HepG2 (cell line): Measurements from ENCODE around the gene RYR2. TPM values are rescaled to one million over a fixed set of nuclear protein-coding genes. Genes with fewer than 3 reads are reported as not detected.

Experiments
- ATAC-seq: fragments of 200-7000 bp; cut with Tn5 transposase; 3 replicates; pipeline ENCODE4 v1.9.1; 2020; ENCODE audit warnings: mild to moderate bottlenecking, moderate library complexity
- BruUV-seq: library from RNA; stranded (reverse); fragments of 400-500 nt; replicated peaks from 2 replicates; lab custom pipeline; 2021; lab: Mats Ljungman, UMichigan
- CTCF ChIA-PET: fragments of 300-600 bp; formaldehyde crosslinking; extraction: SDS; loops from one replicate; lab custom pipeline; 2021; ENCODE audit warnings: low total read pairs, inconsistent platforms, low intra/inter-chr PET ratio; lab: Yijun Ruan, JAX
- POLR2A ChIA-PET: fragments of 350-600 bp; sonication (Branson Sonifier 250); formaldehyde crosslinking; loops from one replicate; lab custom pipeline; 2020; ENCODE audit warnings: antibody characterized with exemption, inconsistent platforms; lab: Yijun Ruan, JAX
- DNase-seq: peaks from one replicate; pipeline ENCODE4 v3.0.0-alpha.2; 2015; ENCODE audit warnings: low spot score
- FAIRE-seq: peaks from 3 replicates; lab custom pipeline; 2011; peaks lifted over from hg19 to GRCh38; lab: Jason Lieb, UNC
- H2AFZ ChIP-seq: one replicate; pipeline ENCODE4 v1.6.1; 2011; ENCODE audit warnings: low read length, inconsistent platforms
- H3K27ac ChIP-seq: fragments of 300-600 bp; 3 replicates; pipeline ENCODE4 v1.8.0; 2011; ENCODE audit warnings: mixed run types, mild to moderate bottlenecking, mixed read lengths, low read length, inconsistent platforms; ENCODE audit not compliant: insufficient read depth; ENCODE audit errors: extremely low read length
- H3K27me3 ChIP-seq, 2 experiments: fragments of 200-600 bp in 1 of 2; 2 replicates in 1 of 2; 3 replicates in 1 of 2; pipeline versions ENCODE4 v1.6.0 to v1.8.0; 2011; ENCODE audit warnings: low read length in 2 of 2, mild to moderate bottlenecking in 2 of 2, moderate library complexity in 2 of 2, inconsistent platforms in 1 of 2; ENCODE audit not compliant: insufficient read depth in 2 of 2, control insufficient read depth in 1 of 2
- H3K36me3 ChIP-seq, 2 experiments: fragments of 200-600 bp in 1 of 2; replicated peaks in 1 of 2; 2 replicates in 1 of 2; 3 replicates in 1 of 2; pipeline versions ENCODE4 v1.5.1 to v1.8.0; 2011; ENCODE audit warnings: low read length in 2 of 2, inconsistent platforms in 1 of 2; ENCODE audit not compliant: insufficient read depth in 2 of 2, control insufficient read depth in 1 of 2
- H3K4me1 ChIP-seq: 2 replicates; pipeline ENCODE4 v1.5.1; 2012; ENCODE audit warnings: low read length, inconsistent platforms; ENCODE audit not compliant: insufficient read depth
- H3K4me2 ChIP-seq: 2 replicates; pipeline ENCODE4 v1.6.0; 2011; ENCODE audit warnings: low read depth, low read length, inconsistent platforms
- H3K4me3 ChIP-seq, 3 experiments: fragments of 200-600 bp in 1 of 3; sonication (generic), shearing (Covaris generic) in 1 of 3; replicated peaks in 1 of 3; 2 replicates each; pipeline ENCODE4 v1.5.1; 2011 to 2016; ENCODE audit warnings: low read length in 3 of 3, inconsistent platforms in 2 of 3, low read depth in 2 of 3, mild to moderate bottlenecking in 2 of 3, control low read depth in 1 of 3, mixed read lengths in 1 of 3; ENCODE audit not compliant: insufficient read depth in 1 of 3
- H3K79me2 ChIP-seq: one replicate; pipeline ENCODE4 v1.6.1; 2011; ENCODE audit warnings: low read length, inconsistent platforms; ENCODE audit not compliant: insufficient read depth
- H3K9ac ChIP-seq: 2 replicates; pipeline ENCODE4 v1.6.0; 2011; ENCODE audit warnings: mild to moderate bottlenecking, low read depth, low read length, inconsistent platforms; ENCODE audit not compliant: insufficient read depth
- H3K9me3 ChIP-seq: 2 replicates; pipeline ENCODE4 v1.5.1; 2012; ENCODE audit warnings: mild to moderate bottlenecking, low read length
- H4K20me1 ChIP-seq: 2 replicates; pipeline ENCODE4 v1.6.0; 2011; ENCODE audit warnings: inconsistent platforms, mild to moderate bottlenecking, low read length, moderate library complexity; ENCODE audit not compliant: insufficient read depth
- ESRRA ChIP-seq: sonication (generic); formaldehyde crosslinking; IDR thresholded peaks from 2 replicates; pipeline ENCODE4 v1.5.1; 2020; ENCODE audit warnings: mild to moderate bottlenecking, low read depth, missing genetic modification reagents
- FOXJ3 ChIP-seq: sonication (generic); formaldehyde crosslinking; IDR thresholded peaks from 2 replicates; pipeline ENCODE4 v1.4.0; 2020; ENCODE audit warnings: missing genetic modification reagents, mild to moderate bottlenecking, borderline replicate concordance
- JDP2 ChIP-seq: sonication (generic); formaldehyde crosslinking; IDR thresholded peaks from 2 replicates; pipeline ENCODE4 v1.8.1; 2022; ENCODE audit warnings: missing genetic modification reagents, borderline replicate concordance
- JUN ChIP-seq: sonication (generic); formaldehyde crosslinking; IDR thresholded peaks from 2 replicates; pipeline ENCODE4 v1.4.0; 2020; ENCODE audit warnings: mild to moderate bottlenecking, missing genetic modification reagents
- KDM6A ChIP-seq: IDR thresholded peaks from 2 replicates; pipeline ENCODE4 v1.6.1; 2016; ENCODE audit warnings: low read depth
- MAFF ChIP-seq: IDR thresholded peaks from 2 replicates; pipeline ENCODE4 v1.6.1; 2011; ENCODE audit warnings: low read depth, low read length, improper control_type of control experiment
- MAFK ChIP-seq, 2 experiments: IDR thresholded peaks in 1 of 2; conservative IDR thresholded peaks in 1 of 2; 2 replicates each; pipeline ENCODE4 v1.6.1; 2011; ENCODE audit warnings: improper control_type of control experiment in 2 of 2, low read length in 2 of 2
- NAIF1 ChIP-seq: sonication (generic); formaldehyde crosslinking; IDR thresholded peaks from 2 replicates; pipeline ENCODE4 v1.5.0; 2020; ENCODE audit warnings: mild to moderate bottlenecking, missing genetic modification reagents, borderline replicate concordance
- PRPF4 ChIP-seq: fragments of 200-400 bp; formaldehyde crosslinking; IDR thresholded peaks from 2 replicates; pipeline ENCODE4 v1.6.1; 2016; ENCODE audit warnings: low read length, low read depth; ENCODE audit not compliant: poor library complexity, severe bottlenecking
- SSRP1 ChIP-seq: IDR thresholded peaks from 2 replicates; pipeline ENCODE4 v1.6.1; 2016; ENCODE audit warnings: control low read depth
- TEAD2 ChIP-seq: sonication (generic); formaldehyde crosslinking; IDR thresholded peaks from 2 replicates; pipeline ENCODE4 v1.9.0; 2021; ENCODE audit warnings: missing genetic modification reagents
- TGIF2 ChIP-seq: IDR thresholded peaks from 2 replicates; pipeline ENCODE4 v1.6.1; 2016; ENCODE audit warnings: control low read depth, missing compliant biosample characterization
- WGBS: methylation state at CpG from one replicate; pipeline ENCODE4 v1.1.6; 2017; ENCODE audit warnings: low lambda C conversion rate; 5-methylcytosine and 5-hydroxymethylcytosine counted together
- in situ Hi-C: cut with HindIII; loops from 2 replicates; pipeline ENCODE4 v1.10.0; 2017; ENCODE audit warnings: low pct_unique_long_range_greater_than_20kb; ENCODE audit not compliant: extremely low pct_ligation_motif_present
- intact Hi-C: fragments of 100-400 bp; cut with micrococcal nuclease; formaldehyde crosslinking; loops from one replicate; pipeline ENCODE4 v1.10.0; 2022; ENCODE audit not compliant: unreplicated experiment
- polyA plus RNA-seq, 8 experiments: library from polyadenylated mRNA; depleted of rRNA in 3 of 8; stranded (reverse) in 7 of 8; unstranded in 1 of 8; fragments of >200 nt; fragmentation: Illumina TruSeq in 4 of 8; extraction: Trizol in 4 of 8; gene quantifications; 2 replicates each; pipeline versions ENCODE4 v1.2.1 to v1.2.3, GENCODE V29; 2011 to 2016; ENCODE audit warnings: low read depth in 4 of 8, missing spikeins in 1 of 8, mixed read lengths in 1 of 8; ENCODE audit not compliant: insufficient read depth in 1 of 8
- total RNA-seq, 5 experiments: library from RNA; depleted of rRNA; stranded (reverse); fragments of >200 nt; fragmentation: Illumina TruSeq; extraction: Trizol; gene quantifications; 2 replicates each; pipeline ENCODE4 v1.2.3, GENCODE V29; 2016; ENCODE audit warnings: low read depth in 1 of 5
- TF ChIP-seq, protein P1 (sequence below): sonication (generic); formaldehyde crosslinking; IDR thresholded peaks from 2 replicates; pipeline ENCODE4 v1.5.0; 2020; ENCODE audit warnings: mild to moderate bottlenecking, missing genetic modification reagents
- TF ChIP-seq, protein P2 (sequence below): sonication (generic); formaldehyde crosslinking; IDR thresholded peaks from 2 replicates; pipeline ENCODE4 v1.8.1; 2023; ENCODE audit warnings: mild to moderate bottlenecking, moderate library complexity, missing genetic modification reagents
- TF ChIP-seq, protein P3 (sequence below): sonication (generic); formaldehyde crosslinking; IDR thresholded peaks from 2 replicates; pipeline ENCODE4 v1.5.0; 2020; ENCODE audit warnings: missing genetic modification reagents, mild to moderate bottlenecking, borderline replicate concordance

Gene RYR2
- total and polyA plus RNA-seq, 2 of the 13 experiments (the other 11 are each of a cell fraction or from before 2014, with no cell fraction given) = not detected

DNA sequence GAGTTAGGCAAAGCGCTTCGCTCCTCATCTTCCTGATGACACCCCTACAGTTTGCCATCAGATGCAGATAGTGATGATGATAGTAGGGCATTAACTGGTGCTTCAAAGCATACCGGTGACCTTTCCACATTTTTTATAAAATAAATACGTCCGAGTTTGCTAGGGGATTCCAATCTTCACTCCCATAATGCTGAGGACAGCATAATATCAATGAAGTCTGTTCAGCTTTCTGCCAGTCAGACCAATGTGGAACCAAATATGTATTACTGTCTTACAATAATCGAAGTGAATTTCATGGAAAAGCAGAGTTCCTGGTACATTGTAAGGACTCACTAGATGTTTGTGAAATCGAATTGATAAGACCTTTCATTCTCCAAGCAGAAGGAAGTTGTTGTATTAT, 258.7 kb downstream of the RYR2 start:
- ATAC-seq (no peak), DNase-seq (no peak)
- H3K27ac ChIP-seq = no peak overlapping the region
- intact Hi-C loops (no loop called here), in situ Hi-C loops (no loop called here)
- no peak overlapping the region for H3K4me2 ChIP-seq
- H3K27me3 ChIP-seq = no peaks in the 10 kb centered on the region
- BruUV-seq = no TSS peak
- CTCF ChIA-PET = no interaction called here
- H3K79me2 ChIP-seq = no peaks in the 10 kb centered on the region
- H3K9me3 ChIP-seq = no peaks in the 10 kb centered on the region
- no peaks in the 10 kb centered on the region for H4K20me1 ChIP-seq
- TF ChIP-seq PRPF4 (no peak), TGIF2 (no peak), MAFF (peak; percentile 64), SSRP1 (CRISPR knock-in tag) (no peak), MAFK (conservative IDR thresholded peaks at IDR 0.05 in 1 of 2, IDR thresholded peaks at IDR 0.05 in 1 of 2; ENCODE audit: low read length in 2 of 2) (peak; percentile 28 to 75; a peak in 3 of 4 replicates), JUN (CRISPR knock-in tag) (no peak)
- TF ChIP-seq, protein P1, sequence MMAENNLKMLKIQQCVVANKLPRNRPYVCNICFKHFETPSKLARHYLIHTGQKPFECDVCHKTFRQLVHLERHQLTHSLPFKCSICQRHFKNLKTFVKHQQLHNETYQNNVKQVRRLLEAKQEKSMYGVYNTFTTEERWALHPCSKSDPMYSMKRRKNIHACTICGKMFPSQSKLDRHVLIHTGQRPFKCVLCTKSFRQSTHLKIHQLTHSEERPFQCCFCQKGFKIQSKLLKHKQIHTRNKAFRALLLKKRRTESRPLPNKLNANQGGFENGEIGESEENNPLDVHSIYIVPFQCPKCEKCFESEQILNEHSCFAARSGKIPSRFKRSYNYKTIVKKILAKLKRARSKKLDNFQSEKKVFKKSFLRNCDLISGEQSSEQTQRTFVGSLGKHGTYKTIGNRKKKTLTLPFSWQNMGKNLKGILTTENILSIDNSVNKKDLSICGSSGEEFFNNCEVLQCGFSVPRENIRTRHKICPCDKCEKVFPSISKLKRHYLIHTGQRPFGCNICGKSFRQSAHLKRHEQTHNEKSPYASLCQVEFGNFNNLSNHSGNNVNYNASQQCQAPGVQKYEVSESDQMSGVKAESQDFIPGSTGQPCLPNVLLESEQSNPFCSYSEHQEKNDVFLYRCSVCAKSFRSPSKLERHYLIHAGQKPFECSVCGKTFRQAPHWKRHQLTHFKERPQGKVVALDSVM = no peak
- TF ChIP-seq, all 625 proteins: peak for 2
- Histone ChIP-seq H3K36me3 (no peaks in the 10 kb centered on the region), H2AFZ (no peak overlapping the region), H3K4me1 (no peaks in the 10 kb centered on the region), H3K9ac (no peak overlapping the region), H3K4me3 (no peak overlapping the region)
- WGBS = 0% methylated on average over 7 of the region's 7 CpGs
- POLR2A ChIA-PET = no interaction called here
- FAIRE-seq = no peak

GRCh38 chr1:237303929-237304328, 261.9 kb downstream of the RYR2 start:
- H2AFZ ChIP-seq = no peak overlapping the region
- H3K4me3 ChIP-seq = no peak overlapping the region
- 0% methylated on average over 1 of the region's 1 CpG for WGBS
- no peaks in the 10 kb centered on the region for H4K20me1 ChIP-seq
- POLR2A ChIA-PET = no interaction called here
- CTCF ChIA-PET = no interaction called here
- H3K79me2 ChIP-seq = no peaks in the 10 kb centered on the region
- no peaks in the 10 kb centered on the region for H3K4me1 ChIP-seq
- no peaks in the 10 kb centered on the region for H3K9me3 ChIP-seq
- H3K36me3 ChIP-seq = no peaks in the 10 kb centered on the region
- no TSS peak for BruUV-seq
- H3K4me2 ChIP-seq = no peak overlapping the region
- DNase-seq (no peak), ATAC-seq (no peak), FAIRE-seq (no peak)
- H3K9ac ChIP-seq = no peak overlapping the region
- in situ Hi-C loops (no loop called here), intact Hi-C loops (no loop called here)
- H3K27me3 ChIP-seq = no peaks in the 10 kb centered on the region
- H3K27ac ChIP-seq = no peak overlapping the region
- TF ChIP-seq NAIF1 (CRISPR knock-in tag) (no peak), FOXJ3 (CRISPR knock-in tag) (no peak), ESRRA (CRISPR knock-in tag) (no peak), JDP2 (CRISPR knock-in tag) (no peak), TEAD2 (CRISPR knock-in tag) (no peak), KDM6A (CRISPR knock-in tag) (no peak)
- TF ChIP-seq, protein P2, sequence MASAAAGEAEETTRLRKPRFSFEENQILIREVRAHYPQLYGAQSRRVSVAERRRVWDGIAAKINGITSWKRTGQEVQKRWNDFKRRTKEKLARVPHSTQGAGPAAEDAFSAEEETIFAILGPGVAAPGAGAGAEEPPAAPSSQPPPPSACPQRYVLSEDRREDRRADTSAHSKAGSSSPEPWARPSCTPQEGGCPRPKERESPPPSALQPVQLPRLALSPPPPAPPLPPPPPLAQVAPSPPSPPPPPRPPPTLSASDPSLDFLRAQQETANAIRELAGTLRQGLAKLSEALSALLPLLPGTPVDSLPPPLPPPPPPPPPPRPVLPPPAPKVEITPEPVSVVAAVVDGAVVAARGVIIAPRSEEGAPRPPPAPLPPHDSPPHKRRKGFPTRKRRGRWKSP (CRISPR knock-in tag) = no peak
- TF ChIP-seq, protein P3, sequence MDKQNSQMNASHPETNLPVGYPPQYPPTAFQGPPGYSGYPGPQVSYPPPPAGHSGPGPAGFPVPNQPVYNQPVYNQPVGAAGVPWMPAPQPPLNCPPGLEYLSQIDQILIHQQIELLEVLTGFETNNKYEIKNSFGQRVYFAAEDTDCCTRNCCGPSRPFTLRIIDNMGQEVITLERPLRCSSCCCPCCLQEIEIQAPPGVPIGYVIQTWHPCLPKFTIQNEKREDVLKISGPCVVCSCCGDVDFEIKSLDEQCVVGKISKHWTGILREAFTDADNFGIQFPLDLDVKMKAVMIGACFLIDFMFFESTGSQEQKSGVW = no peak
